ENCODE results near the gene CHAT.

The CHAT gene

DNA sequence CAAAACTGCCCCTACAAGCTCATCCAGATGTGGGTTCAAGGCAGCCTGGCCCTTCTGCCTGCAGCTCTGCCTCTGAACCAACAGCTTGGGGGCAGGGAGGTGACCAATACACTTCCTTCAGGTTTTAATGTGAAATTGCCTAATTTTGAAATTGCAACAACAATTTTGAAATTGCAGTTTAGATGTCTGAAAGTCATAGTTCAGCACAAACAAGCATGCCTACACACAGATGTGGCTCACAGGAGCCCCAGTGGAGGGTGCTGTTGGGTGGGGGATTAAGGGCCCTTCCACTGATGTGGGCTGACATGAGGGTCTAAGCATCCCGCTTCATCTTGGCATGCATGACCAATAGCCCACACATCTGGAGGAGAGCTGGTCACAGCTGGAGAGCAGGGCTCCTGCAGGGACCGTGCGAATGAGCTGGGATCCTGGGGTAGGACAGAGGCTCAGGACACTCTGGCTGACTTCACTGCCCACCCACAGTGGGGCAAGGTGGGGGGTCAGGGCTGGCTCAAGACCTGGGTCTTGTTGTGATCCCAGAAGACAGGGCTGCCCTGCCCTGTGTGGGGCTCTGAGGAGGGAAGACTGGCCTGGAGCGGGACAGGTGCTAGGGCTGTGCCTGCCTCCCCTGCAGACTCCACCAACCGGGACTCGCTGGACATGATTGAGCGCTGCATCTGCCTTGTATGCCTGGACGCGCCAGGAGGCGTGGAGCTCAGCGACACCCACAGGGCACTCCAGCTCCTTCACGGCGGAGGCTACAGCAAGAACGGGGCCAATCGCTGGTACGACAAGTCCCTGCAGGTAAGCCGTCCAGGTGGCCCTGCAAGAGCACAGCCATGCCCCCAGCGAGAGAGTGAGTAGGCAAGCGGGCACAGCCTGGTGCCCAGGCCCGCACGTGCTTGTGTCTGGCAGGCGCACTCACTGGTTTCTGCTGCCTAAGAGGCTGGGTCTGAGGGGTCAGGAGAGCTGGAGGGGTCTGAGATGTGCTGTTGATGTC is 32.3 kb downstream of the CHAT start:
- Histone ChIP-seq H3K9ac (ENCODE audit: low read length) (no peak overlapping the region), H3K4me3 (ENCODE audit: low read length) (no peak overlapping the region), H3K27ac (ENCODE audit: low read depth, low read length) (no peak overlapping the region), H3K4me1 (ENCODE audit: control insufficient read depth, insufficient read depth, low read length) (no peaks in the 10 kb centered on the region), H3K36me3 (ENCODE audit: control insufficient read depth, insufficient read depth, low read length) (no peaks in the 10 kb centered on the region), H3K27me3 (ENCODE audit: control insufficient read depth, insufficient read depth, low read length) (peaks cover 2% of the 10 kb centered on the region)

DNA sequence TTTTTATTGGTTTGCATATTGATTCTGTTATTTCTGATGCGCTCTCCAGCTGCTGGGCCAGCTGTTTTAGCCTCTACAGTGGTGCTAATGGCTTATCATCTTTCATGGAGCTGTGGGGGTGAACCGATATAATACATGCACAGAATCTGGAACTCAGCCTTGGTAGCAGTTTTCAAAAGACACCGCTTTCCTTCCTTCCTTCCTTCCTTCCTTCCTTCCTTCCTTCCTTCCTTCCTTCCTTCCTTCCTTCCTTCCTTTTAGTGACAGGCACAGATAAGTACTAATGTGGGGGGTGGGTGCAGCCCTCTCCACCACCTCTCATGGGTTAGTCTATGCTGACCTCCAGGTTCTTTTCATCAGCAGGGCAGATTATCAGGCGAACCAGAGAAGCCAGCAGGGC is 33.7 kb downstream of the CHAT start:
- H3K27ac ChIP-seq (ENCODE audit: low read depth, low read length), result no peak overlapping the region
- H3K36me3 ChIP-seq (ENCODE audit: control insufficient read depth, insufficient read depth, low read length), result no peaks in the 10 kb centered on the region
- no peaks in the 10 kb centered on the region for H3K27me3 ChIP-seq (ENCODE audit: control insufficient read depth, insufficient read depth, low read length)
- no peak overlapping the region for H3K4me3 ChIP-seq (ENCODE audit: low read length)
- no peaks in the 10 kb centered on the region for H3K4me1 ChIP-seq (ENCODE audit: control insufficient read depth, insufficient read depth, low read length)
- no peak overlapping the region for H3K9ac ChIP-seq (ENCODE audit: low read length)

DNA sequence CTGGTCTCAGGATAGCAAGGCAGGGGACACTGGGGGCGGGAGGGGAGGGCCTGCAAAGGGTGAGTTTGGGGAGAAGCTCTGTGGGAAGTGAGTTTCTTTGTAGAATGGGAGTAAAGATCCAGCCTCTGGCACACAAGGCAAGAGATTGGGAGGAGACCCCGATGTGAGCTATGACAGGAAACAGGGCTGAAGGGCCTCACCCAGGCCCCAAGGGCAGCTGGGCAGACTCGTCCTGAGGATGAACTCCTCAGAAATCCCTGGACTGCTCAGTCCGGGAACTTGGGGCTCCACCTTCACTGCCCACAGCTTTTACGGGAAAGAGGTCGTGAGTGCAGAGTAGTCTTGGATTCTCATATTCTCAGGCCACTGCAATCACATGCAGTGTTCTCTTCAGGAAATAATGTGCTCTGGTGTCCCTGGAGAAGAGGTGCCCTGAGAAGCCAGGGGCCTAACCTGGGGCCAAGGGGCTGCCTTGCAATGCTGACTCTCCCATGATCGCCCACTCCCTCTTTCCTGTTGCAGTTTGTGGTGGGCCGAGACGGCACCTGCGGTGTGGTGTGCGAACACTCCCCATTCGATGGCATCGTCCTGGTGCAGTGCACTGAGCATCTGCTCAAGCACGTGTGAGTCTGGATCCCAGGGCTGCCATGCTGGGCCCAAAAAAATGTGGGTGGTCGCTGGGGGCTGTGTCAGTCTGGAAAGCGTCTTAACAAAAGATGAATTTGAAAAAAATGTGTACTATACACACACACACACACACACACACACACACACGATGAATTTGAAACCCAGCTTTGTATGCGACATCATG is 34.4 kb downstream of the CHAT start:
- no peaks in the 10 kb centered on the region for H3K27me3 ChIP-seq (ENCODE audit: control insufficient read depth, insufficient read depth, low read length)
- no peaks in the 10 kb centered on the region for H3K36me3 ChIP-seq (ENCODE audit: control insufficient read depth, insufficient read depth, low read length)
- H3K27ac ChIP-seq (ENCODE audit: low read depth, low read length), result no peak overlapping the region
- no peaks in the 10 kb centered on the region for H3K4me1 ChIP-seq (ENCODE audit: control insufficient read depth, insufficient read depth, low read length)
- H3K4me3 ChIP-seq (ENCODE audit: low read length), result no peak overlapping the region
- no peak overlapping the region for H3K9ac ChIP-seq (ENCODE audit: low read length)

DNA sequence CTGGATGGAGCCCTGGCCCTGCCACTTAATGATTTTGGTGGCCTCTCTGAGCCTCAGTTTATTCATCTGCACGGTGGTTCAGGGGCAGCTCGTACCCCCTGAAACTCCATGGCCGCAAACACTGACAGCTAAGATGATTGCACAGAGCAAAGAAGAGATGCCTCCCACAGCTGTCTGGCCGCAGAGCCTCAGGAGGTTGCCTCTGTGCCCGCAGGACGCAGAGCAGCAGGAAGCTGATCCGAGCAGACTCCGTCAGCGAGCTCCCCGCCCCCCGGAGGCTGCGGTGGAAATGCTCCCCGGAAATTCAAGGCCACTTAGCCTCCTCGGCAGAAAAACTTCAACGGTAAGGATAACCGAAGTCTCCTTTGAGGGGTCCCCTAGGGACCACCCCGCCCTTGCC is 35.5 kb downstream of the CHAT start:
- H3K9ac ChIP-seq (ENCODE audit: low read length), result no peak overlapping the region
- no peaks in the 10 kb centered on the region for H3K27me3 ChIP-seq (ENCODE audit: control insufficient read depth, insufficient read depth, low read length)
- H3K27ac ChIP-seq (ENCODE audit: low read depth, low read length), result no peak overlapping the region
- H3K4me1 ChIP-seq (ENCODE audit: control insufficient read depth, insufficient read depth, low read length), result no peaks in the 10 kb centered on the region
- H3K4me3 ChIP-seq (ENCODE audit: low read length), result no peak overlapping the region
- H3K36me3 ChIP-seq (ENCODE audit: control insufficient read depth, insufficient read depth, low read length), result no peaks in the 10 kb centered on the region

DNA sequence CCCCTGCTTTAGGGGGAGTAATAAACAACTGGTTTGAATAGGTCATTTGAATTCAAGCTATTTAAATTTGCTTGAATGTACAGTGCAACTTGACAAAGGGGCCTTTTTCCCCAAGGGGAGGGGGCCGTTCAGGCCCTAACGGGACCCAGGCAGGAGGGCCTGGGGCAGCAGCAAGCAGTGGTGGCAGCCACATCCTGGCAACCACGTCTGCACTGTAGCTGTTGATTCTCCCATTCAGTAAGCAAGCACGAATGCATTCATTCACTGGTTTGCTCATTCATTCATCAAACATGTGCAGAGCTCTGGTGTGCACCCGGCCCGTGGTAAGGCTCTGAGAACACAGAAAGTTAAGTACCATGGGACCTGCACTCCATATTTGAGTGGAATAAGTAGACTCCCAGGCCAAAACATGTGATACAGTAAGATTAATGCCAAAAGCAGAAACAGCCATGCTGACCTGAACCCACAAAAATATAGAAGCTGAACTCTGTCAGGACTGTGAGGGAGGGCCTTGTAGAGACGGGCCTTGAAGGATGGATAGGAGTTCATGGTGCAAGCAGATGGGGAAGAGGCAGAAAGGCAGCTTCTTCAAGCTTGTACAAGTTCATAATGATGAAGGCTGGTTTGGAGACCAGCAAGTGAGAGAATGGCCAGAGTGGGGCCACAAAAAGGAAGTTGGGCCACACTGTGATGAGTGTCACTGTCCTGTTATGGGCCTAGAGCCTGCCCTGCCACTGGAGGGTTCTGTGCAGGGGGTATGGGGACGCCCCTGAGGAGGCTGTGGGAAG is 36.3 kb downstream of the CHAT start:
- no peaks in the 10 kb centered on the region for H3K36me3 ChIP-seq (ENCODE audit: control insufficient read depth, insufficient read depth, low read length)
- H3K9ac ChIP-seq (ENCODE audit: low read length), result no peak overlapping the region
- no peaks in the 10 kb centered on the region for H3K27me3 ChIP-seq (ENCODE audit: control insufficient read depth, insufficient read depth, low read length)
- no peak overlapping the region for H3K27ac ChIP-seq (ENCODE audit: low read depth, low read length)
- H3K4me3 ChIP-seq (ENCODE audit: low read length), result no peak overlapping the region
- no peaks in the 10 kb centered on the region for H3K4me1 ChIP-seq (ENCODE audit: control insufficient read depth, insufficient read depth, low read length)

DNA sequence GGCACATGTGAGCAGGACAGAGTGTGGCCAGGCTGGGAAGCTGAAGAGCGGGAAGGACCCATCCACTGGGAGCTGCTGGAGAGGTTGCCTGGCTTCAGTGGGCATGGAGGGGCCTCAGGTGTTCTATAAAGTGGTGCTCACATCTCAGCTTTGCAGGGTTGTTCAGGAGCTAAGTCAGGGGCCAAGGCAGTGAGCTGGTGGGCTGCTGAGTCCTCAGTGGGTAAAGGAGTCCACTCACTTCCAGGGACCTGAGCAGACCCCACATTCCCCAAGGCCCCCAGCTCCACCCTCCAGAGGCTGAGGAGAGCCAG is 36.8 kb downstream of the CHAT start:
- Histone ChIP-seq H3K9ac (ENCODE audit: low read length) (no peak overlapping the region), H3K36me3 (ENCODE audit: control insufficient read depth, insufficient read depth, low read length) (no peaks in the 10 kb centered on the region), H3K27ac (ENCODE audit: low read depth, low read length) (no peak overlapping the region), H3K27me3 (ENCODE audit: control insufficient read depth, insufficient read depth, low read length) (no peaks in the 10 kb centered on the region), H3K4me1 (ENCODE audit: control insufficient read depth, insufficient read depth, low read length) (no peaks in the 10 kb centered on the region), H3K4me3 (ENCODE audit: low read length) (no peak overlapping the region)

GRCh38 chr10:49651039-49651835 is 37.4 kb downstream of the CHAT start:
- H3K4me3 ChIP-seq (ENCODE audit: low read length), result no peak overlapping the region
- no peak overlapping the region for H3K27ac ChIP-seq (ENCODE audit: low read depth, low read length)
- H3K27me3 ChIP-seq (ENCODE audit: control insufficient read depth, insufficient read depth, low read length), result no peaks in the 10 kb centered on the region
- H3K9ac ChIP-seq (ENCODE audit: low read length), result no peak overlapping the region
- H3K36me3 ChIP-seq (ENCODE audit: control insufficient read depth, insufficient read depth, low read length), result no peaks in the 10 kb centered on the region
- no peaks in the 10 kb centered on the region for H3K4me1 ChIP-seq (ENCODE audit: control insufficient read depth, insufficient read depth, low read length)

DNA sequence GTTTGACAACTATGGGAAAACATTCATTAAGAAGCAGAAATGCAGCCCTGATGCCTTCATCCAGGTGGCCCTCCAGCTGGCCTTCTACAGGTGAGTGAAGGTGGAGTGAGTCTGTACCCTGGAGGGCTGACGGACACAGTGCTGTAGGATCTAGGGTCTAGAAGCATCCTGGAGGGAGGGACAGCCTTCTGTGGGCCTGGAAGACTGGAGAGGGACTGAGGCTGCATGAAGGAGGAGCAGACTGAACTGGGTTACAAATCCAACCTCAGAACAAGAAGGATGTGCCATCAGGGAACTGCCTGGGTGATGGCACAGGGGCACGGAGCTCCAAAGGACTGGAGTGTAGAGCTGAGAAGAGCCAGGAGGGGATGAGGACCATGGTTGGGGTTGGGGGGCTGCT is 38.1 kb downstream of the CHAT start:
- Histone ChIP-seq H3K9ac (ENCODE audit: low read length) (no peak overlapping the region), H3K4me3 (ENCODE audit: low read length) (no peak overlapping the region), H3K4me1 (ENCODE audit: control insufficient read depth, insufficient read depth, low read length) (no peaks in the 10 kb centered on the region), H3K27ac (ENCODE audit: low read depth, low read length) (no peak overlapping the region), H3K36me3 (ENCODE audit: control insufficient read depth, insufficient read depth, low read length) (no peaks in the 10 kb centered on the region), H3K27me3 (ENCODE audit: control insufficient read depth, insufficient read depth, low read length) (no peaks in the 10 kb centered on the region)

GRCh38 chr10:49652421-49653272 is 38.8 kb downstream of the CHAT start:
- no peak overlapping the region for H3K27ac ChIP-seq (ENCODE audit: low read depth, low read length)
- H3K36me3 ChIP-seq (ENCODE audit: control insufficient read depth, insufficient read depth, low read length), result no peaks in the 10 kb centered on the region
- H3K9ac ChIP-seq (ENCODE audit: low read length), result no peak overlapping the region
- H3K4me3 ChIP-seq (ENCODE audit: low read length), result no peak overlapping the region
- no peaks in the 10 kb centered on the region for H3K27me3 ChIP-seq (ENCODE audit: control insufficient read depth, insufficient read depth, low read length)
- no peaks in the 10 kb centered on the region for H3K4me1 ChIP-seq (ENCODE audit: control insufficient read depth, insufficient read depth, low read length)

- no peak overlapping the region for H3K4me3 ChIP-seq (ENCODE audit: low read length)
- no peak overlapping the region for H3K27ac ChIP-seq (ENCODE audit: low read depth, low read length)
- no peaks in the 10 kb centered on the region for H3K27me3 ChIP-seq (ENCODE audit: control insufficient read depth, insufficient read depth, low read length)
- H3K9ac ChIP-seq (ENCODE audit: low read length), result no peak overlapping the region
- H3K36me3 ChIP-seq (ENCODE audit: control insufficient read depth, insufficient read depth, low read length), result no peaks in the 10 kb centered on the region
- no peaks in the 10 kb centered on the region for H3K4me1 ChIP-seq (ENCODE audit: control insufficient read depth, insufficient read depth, low read length)
Observed at GRCh38 chr10:49653273-49653929, 39.6 kb downstream of the CHAT start.
